Activated CD8-positive, alpha-beta memory T cell treated with anti-CD3 and anti-CD28 coated beads, Interleukin-2, amount 10 ng/mL, durations not matched to agents 7 days and 5 days (primary cell): Measurements from ENCODE around the gene MSMB. TPM values are rescaled to one million over a fixed set of nuclear protein-coding genes. Genes with fewer than 3 reads are reported as not detected.

ENCODE experiments used
- ATAC-seq: fragments of 150-1000 bp; cut with Tn5 transposase; one replicate; pipeline ENCODE4 v1.10.0; 2021; ENCODE audit warnings: moderate library complexity
- CTCF ChIA-PET: fragments of 350-600 bp; sonication (Branson Sonifier 250); formaldehyde crosslinking; loops from one replicate; lab custom pipeline; 2021; ENCODE audit warnings: antibody characterized with exemption; lab: Charles Lee
- DNase-seq: peaks from one replicate; pipeline ENCODE4 v3.0.0-alpha.2; 2020
- H3K27ac Mint-ChIP-seq: one replicate; pipeline ENCODE4 v1.8.0; 2021; ENCODE audit warnings: mild to moderate bottlenecking, mixed read lengths
- H3K27me3 Mint-ChIP-seq: one replicate; pipeline ENCODE4 v1.8.0; 2021; ENCODE audit warnings: mixed read lengths
- H3K36me3 Mint-ChIP-seq: one replicate; pipeline ENCODE4 v1.8.0; 2021; ENCODE audit warnings: mild to moderate bottlenecking, mixed read lengths
- H3K4me1 Mint-ChIP-seq: one replicate; pipeline ENCODE4 v1.8.0; 2021; ENCODE audit warnings: mixed read lengths
- H3K4me3 Mint-ChIP-seq: one replicate; pipeline ENCODE4 v1.8.0; 2021; ENCODE audit warnings: mild to moderate bottlenecking, moderate library complexity, mixed read lengths
- H3K9me3 Mint-ChIP-seq: one replicate; pipeline ENCODE4 v1.8.0; 2022; ENCODE audit warnings: low read depth, mixed read lengths
- total RNA-seq, 2 experiments: library from RNA; stranded (reverse); gene quantifications; one replicate each; pipeline ENCODE4 v1.2.3, GENCODE V29; 2021

The MSMB gene
- total RNA-seq, 2 experiments from 2014 or later: not detected

GRCh38 chr10:46079831-46080585 is 33.9 kb upstream of the MSMB start:
- Mint-ChIP-seq H3K4me1 (peaks cover 7% of the 10 kb centered on the region), H3K9me3 (no peaks in the 10 kb centered on the region), H3K4me3 (no peak overlapping the region), H3K36me3 (no peaks in the 10 kb centered on the region), H3K27ac (no peak overlapping the region), H3K27me3 (peaks cover 9% of the 10 kb centered on the region)
- no peak for DNase-seq
- CTCF ChIA-PET: interaction anchor here (1.1 kb wide), 1 partner anchor 10 kb away, joined by 3 read pairs; no protein-coding TSS in a partner anchor
- ATAC-seq: no peak

DNA sequence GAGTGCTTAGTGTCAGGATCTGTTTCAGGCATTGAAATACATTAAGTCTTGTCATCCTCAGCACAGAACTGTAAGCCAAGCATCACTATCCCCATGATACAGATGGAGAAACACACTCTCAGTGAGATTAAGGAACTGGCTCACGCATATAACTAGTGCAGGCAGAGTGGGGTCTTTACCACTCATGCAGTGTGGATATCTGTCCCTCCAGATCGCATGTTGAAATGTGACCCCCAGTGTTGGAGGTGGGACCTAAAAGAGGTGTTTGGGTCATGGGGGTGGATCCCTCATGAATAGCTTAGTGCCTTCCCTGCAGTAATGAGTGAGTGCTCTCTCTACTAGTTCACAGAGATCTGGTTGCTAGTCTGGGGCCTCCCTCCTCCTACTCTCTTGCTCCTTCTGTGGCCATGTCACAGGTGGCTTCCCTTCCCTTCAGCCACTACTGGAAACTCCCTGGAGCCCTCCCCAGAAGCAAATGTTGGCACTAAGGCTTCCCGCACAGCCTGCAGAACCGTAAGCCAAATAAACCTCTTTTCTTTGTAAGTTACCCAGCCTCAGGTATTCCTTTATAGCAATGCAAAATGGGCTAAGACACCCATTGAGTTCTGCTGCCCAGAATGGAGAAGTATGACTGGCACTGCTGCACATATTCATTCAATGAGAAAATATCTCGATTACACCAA is 31.8 kb upstream of the MSMB start:
- no peak overlapping the region for H3K4me3 Mint-ChIP-seq
- H3K27me3 Mint-ChIP-seq: peaks cover 9% of the 10 kb centered on the region
- ATAC-seq (no peak), DNase-seq (no peak)
- CTCF ChIA-PET: interaction anchor here (1.0 kb wide), 1 partner anchor 12 kb away, joined by 4 read pairs; no protein-coding TSS in a partner anchor
- H3K27ac Mint-ChIP-seq: no peak overlapping the region
- no peaks in the 10 kb centered on the region for H3K9me3 Mint-ChIP-seq
- peaks cover 7% of the 10 kb centered on the region for H3K4me1 Mint-ChIP-seq
- H3K36me3 Mint-ChIP-seq: no peaks in the 10 kb centered on the region

GRCh38 chr10:46077141-46077554 is 31.1 kb upstream of the MSMB start:
- ATAC-seq (no peak), DNase-seq (no peak)
- Mint-ChIP-seq H3K27ac (no peak overlapping the region), H3K4me3 (no peak overlapping the region), H3K27me3 (peaks cover 7% of the 10 kb centered on the region), H3K9me3 (no peaks in the 10 kb centered on the region), H3K4me1 (peaks cover 7% of the 10 kb centered on the region), H3K36me3 (no peaks in the 10 kb centered on the region)
- CTCF ChIA-PET: interaction anchor here (1.0 kb wide), 1 partner anchor 13 kb away, joined by 4 read pairs; no protein-coding TSS in a partner anchor

- CTCF ChIA-PET: interaction anchor here (0.6 kb wide), 1 partner anchor 824 kb away, joined by 3 read pairs; no protein-coding TSS in a partner anchor
- no peaks in the 10 kb centered on the region for H3K9me3 Mint-ChIP-seq
- no peaks in the 10 kb centered on the region for H3K36me3 Mint-ChIP-seq
- no peaks in the 10 kb centered on the region for H3K27me3 Mint-ChIP-seq
- ATAC-seq (no peak), DNase-seq (no peak)
- H3K4me1 Mint-ChIP-seq: peaks cover 7% of the 10 kb centered on the region
- H3K4me3 Mint-ChIP-seq: no peak overlapping the region
- H3K27ac Mint-ChIP-seq: no peak overlapping the region
These were observed 29.8 kb upstream of the MSMB start for GRCh38 chr10:46075869-46076268.

- no peak for ATAC-seq
- DNase-seq: no peak
- Mint-ChIP-seq H3K4me3 (no peak overlapping the region), H3K4me1 (peaks cover 7% of the 10 kb centered on the region), H3K36me3 (no peaks in the 10 kb centered on the region), H3K27ac (no peak overlapping the region), H3K9me3 (no peaks in the 10 kb centered on the region), H3K27me3 (no peaks in the 10 kb centered on the region)
- CTCF ChIA-PET: no interaction called here
These were observed 28.3 kb upstream of the MSMB start for GRCh38 chr10:46074196-46074946.

DNA sequence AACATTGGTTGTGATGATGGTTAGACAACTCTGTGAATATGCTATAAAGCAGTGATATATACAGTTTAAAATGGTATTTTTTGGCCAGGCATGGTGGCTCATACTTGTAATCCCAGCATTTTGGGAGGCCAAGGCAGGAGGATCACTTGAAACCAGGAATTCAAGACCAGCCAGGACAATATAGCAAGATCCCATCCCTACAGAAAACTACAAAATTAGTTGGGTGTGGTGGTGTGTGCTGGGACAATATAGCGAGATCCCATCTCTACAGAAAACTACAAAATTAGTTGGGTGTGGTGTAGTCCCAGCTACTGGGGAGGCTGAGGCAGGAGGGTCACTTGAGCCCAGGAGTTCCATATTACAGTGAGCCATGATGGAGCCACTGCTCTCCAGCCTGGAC is 27.5 kb upstream of the MSMB start:
- Mint-ChIP-seq H3K27me3 (no peaks in the 10 kb centered on the region), H3K4me3 (no peak overlapping the region), H3K9me3 (no peaks in the 10 kb centered on the region), H3K27ac (no peak overlapping the region), H3K4me1 (peaks cover 7% of the 10 kb centered on the region), H3K36me3 (no peaks in the 10 kb centered on the region)
- no peak for ATAC-seq
- DNase-seq: no peak
- CTCF ChIA-PET: no interaction called here

DNA sequence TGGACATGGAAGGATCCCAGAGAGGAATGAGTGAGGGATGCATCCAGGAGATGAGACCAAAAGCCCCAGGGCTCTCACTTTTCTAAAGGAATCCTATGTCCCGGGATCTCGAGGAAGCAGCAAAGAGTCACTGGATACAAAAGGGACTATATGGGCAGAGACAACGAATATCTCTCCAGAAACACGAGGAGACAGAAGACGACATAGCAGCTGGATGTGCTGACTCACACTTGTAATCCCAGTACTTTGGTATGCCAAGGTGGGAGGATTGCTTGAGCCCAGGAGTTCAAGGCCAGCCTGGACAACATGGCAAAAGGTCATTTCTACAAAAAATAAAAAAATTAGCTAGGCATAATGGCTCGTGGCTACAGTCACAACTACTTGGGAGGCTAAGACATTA is 24.7 kb upstream of the MSMB start:
- DNase-seq (no peak), ATAC-seq (no peak)

DNA sequence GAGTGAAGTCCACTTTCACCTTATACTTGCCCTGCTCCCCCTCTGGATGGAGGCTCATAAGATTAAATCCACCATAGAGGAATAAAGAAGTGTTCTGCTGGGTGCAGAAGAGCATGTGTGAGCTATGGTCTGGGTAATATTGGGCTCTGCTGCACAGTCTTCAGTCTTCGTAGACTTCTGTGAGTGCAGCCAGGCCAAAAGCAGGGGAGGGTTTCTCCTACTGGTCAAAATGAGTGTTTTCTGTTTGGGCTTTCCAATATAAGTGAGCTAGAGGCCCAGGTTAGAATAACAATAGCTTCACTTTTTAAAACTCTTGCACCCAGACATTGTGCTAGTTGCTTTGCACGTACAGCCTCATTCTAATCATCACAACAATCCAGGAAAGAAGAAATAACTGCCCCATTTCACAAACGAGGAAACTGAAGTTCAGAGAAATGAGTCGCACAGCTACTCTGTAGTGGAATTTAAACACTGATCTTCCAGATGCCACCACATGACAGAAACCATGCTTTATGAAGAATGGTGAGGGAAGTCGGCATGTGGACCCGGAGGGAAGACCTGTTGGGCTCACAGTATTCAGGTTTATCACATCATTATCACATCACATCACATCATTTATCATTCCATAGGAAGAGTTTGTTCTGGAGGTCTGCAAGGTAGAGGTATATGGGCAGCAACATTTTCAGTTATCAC is 23.8 kb upstream of the MSMB start:
- H3K36me3 Mint-ChIP-seq: no peaks in the 10 kb centered on the region
- H3K27me3 Mint-ChIP-seq: no peaks in the 10 kb centered on the region
- CTCF ChIA-PET: interaction anchor here (1.0 kb wide), 1 partner anchor 10 kb away, joined by 3 read pairs; no protein-coding TSS in a partner anchor
- H3K9me3 Mint-ChIP-seq: no peaks in the 10 kb centered on the region
- no peak overlapping the region for H3K4me3 Mint-ChIP-seq
- DNase-seq: no peak
- ATAC-seq: no peak
- no peak overlapping the region for H3K27ac Mint-ChIP-seq
- no peaks in the 10 kb centered on the region for H3K4me1 Mint-ChIP-seq

More for the DNA sequence above, 24.7 kb upstream of the MSMB start:
- H3K4me1 Mint-ChIP-seq: no peaks in the 10 kb centered on the region
- no peaks in the 10 kb centered on the region for H3K9me3 Mint-ChIP-seq
- no peak overlapping the region for H3K4me3 Mint-ChIP-seq
- H3K36me3 Mint-ChIP-seq: no peaks in the 10 kb centered on the region
- no peak overlapping the region for H3K27ac Mint-ChIP-seq
- no peaks in the 10 kb centered on the region for H3K27me3 Mint-ChIP-seq
- CTCF ChIA-PET: interaction anchor here (1.0 kb wide), 1 partner anchor 9 kb away, joined by 3 read pairs; no protein-coding TSS in a partner anchor

DNA sequence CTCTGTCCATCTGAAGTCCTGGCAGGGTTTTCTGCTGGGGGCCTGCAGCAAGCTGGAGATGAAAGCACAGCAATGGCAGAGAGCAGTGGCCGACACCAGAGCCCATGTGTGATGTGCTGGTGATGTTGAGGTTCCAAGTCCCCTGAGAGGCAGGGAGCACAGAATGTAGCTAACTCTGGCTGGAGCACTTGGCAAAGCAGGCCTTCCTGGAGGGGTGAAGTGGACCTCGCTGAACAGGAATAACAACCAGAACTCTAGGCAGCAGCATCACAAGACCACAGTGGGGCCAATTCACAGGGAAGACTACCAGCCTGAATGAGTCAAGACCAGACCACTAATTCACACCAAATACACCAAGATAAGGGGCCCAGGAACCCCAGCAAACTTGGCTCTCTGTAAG is 22.8 kb upstream of the MSMB start:
- no peak for DNase-seq
- H3K4me3 Mint-ChIP-seq: no peak overlapping the region
- H3K9me3 Mint-ChIP-seq: no peaks in the 10 kb centered on the region
- no peaks in the 10 kb centered on the region for H3K4me1 Mint-ChIP-seq
- ATAC-seq: no peak
- no peaks in the 10 kb centered on the region for H3K36me3 Mint-ChIP-seq
- CTCF ChIA-PET: no interaction called here
- no peaks in the 10 kb centered on the region for H3K27me3 Mint-ChIP-seq
- H3K27ac Mint-ChIP-seq: no peak overlapping the region

DNA sequence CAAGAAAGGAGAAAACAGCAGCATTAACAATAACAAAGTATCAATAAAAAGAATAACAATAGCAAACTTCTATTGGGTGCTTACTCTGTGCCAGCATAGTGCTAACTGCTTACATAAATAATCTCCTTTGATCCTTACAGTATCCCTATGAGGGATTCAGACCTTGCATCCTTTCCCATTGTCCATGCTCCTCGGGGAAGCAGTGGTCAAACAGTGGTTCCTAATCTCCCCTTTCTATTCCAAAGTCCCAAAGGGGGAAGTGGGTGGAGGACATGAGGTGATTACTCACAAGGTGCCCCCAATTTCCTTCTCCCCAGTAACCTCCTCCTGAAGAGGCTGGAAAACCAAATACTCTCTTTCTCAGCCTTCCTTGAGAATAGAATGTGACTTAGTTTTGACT is 22.0 kb upstream of the MSMB start:
- no peaks in the 10 kb centered on the region for H3K36me3 Mint-ChIP-seq
- DNase-seq (no peak), ATAC-seq (no peak)
- peaks cover 3% of the 10 kb centered on the region for H3K27me3 Mint-ChIP-seq
- no peaks in the 10 kb centered on the region for H3K9me3 Mint-ChIP-seq
- no peak overlapping the region for H3K27ac Mint-ChIP-seq
- CTCF ChIA-PET: no interaction called here
- no peak overlapping the region for H3K4me3 Mint-ChIP-seq
- H3K4me1 Mint-ChIP-seq: no peaks in the 10 kb centered on the region

DNA sequence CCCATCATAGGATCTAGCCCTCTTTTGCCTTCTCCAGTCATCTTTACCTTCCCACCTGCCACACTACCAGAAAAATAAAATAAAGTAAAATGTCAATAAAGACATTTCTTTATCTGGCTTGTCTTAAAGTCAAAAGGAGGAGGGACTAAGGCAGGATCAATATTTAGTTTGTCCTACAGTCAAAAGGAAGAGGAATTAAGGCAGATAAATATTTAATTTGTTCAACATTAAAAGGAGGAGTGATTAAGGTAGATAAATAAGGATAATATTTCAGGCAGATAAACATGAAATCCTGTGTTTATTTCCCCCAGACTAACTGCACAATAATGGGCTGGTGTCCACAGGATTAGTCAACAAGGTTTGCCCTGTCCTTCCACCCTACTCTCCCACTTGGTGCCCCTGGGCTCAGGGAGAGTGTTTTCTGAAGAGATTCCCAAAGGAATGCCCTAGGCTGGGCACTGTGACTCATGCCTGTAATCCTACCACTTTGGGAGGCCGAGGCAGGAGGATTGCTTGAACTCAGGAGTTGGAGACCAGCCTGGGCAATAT is 18.3 kb upstream of the MSMB start:
- Mint-ChIP-seq H3K36me3 (no peaks in the 10 kb centered on the region), H3K27ac (no peak overlapping the region), H3K4me3 (no peak overlapping the region), H3K9me3 (no peaks in the 10 kb centered on the region), H3K27me3 (peaks cover 4% of the 10 kb centered on the region), H3K4me1 (no peaks in the 10 kb centered on the region)
- CTCF ChIA-PET: no interaction called here
- ATAC-seq (no peak), DNase-seq (no peak)

- Mint-ChIP-seq H3K4me1 (no peaks in the 10 kb centered on the region), H3K9me3 (no peaks in the 10 kb centered on the region), H3K27ac (no peak overlapping the region), H3K4me3 (no peak overlapping the region), H3K27me3 (peaks cover 4% of the 10 kb centered on the region), H3K36me3 (no peaks in the 10 kb centered on the region)
- DNase-seq: no peak
- CTCF ChIA-PET: no interaction called here
- no peak for ATAC-seq
These were observed 16.8 kb upstream of the MSMB start for GRCh38 chr10:46062723-46063428.
